ENCODE measurements around the gene STEAP1B. TPM values are rescaled to one million over a fixed set of nuclear protein-coding genes. Genes with fewer than 3 reads are reported as not detected.
"Not testable (repeated sequence)": the region's sequence is repeated elsewhere in the genome, so short reads cannot be mapped to it uniquely, and the experiment has no call there.

STEAP1B gene
- total and polyA plus RNA-seq, 2 donors (not counting 3 experiments of a cell fraction or from before 2014, with no cell fraction given), result 32.2 to 46.1 TPM

DNA sequence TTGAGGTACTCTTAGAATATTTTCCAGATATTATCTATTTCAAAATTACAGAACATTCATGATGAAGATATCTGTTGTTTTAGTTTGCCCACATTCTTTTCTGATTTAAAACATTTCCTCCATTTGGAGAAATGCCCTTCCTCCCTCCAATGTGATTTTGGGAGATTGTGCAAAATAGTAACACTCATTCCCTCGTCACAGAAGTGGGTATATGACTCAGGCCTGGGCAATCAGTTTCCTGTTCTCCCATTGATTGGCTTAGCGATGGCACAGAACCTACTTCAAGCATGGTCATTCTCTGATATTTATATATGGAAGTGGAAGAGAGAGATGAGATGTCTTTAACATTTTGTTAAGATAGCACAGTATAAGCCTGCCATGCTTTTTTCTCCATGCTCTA, 3.1 kb downstream of the STEAP1B start:
- POLR2A ChIA-PET; H3K9me3 ChIP-seq (replicated peaks; ENCODE audit: control insufficient read depth, insufficient read depth, low read length); H3K9me1 ChIP-seq (replicated peaks; ENCODE audit: control insufficient read depth, extremely low read depth, insufficient read depth, low read length); H2AFZ ChIP-seq (ENCODE audit: low read depth, low read length); CTCF ChIA-PET; BruUV-seq (replicated peaks); H4K20me1 ChIP-seq (replicated peaks; ENCODE audit: control insufficient read depth, extremely low read depth, insufficient read depth, low read length); H3K4me3 ChIP-seq (replicated peaks in 1 of 3; ENCODE audit: insufficient read depth in 1 of 3, low read depth in 1 of 3, low read length in 3 of 3); dilution Hi-C loops (cut with MboI; ENCODE audit: extremely low pct_ligation_motif_present, low sequenced_read_pairs); H3K27me3 ChIP-seq (ENCODE audit: control insufficient read depth in 2 of 2, insufficient read depth in 2 of 2, low read length in 2 of 2); H3K36me3 ChIP-seq (ENCODE audit: control insufficient read depth in 2 of 2, extremely low read depth in 1 of 2, insufficient read depth in 2 of 2, low read length in 2 of 2): not testable (repeated sequence)
- DNase-seq (ENCODE audit: low read depth, low spot score), result peak; percentile 76
- intact Hi-C loops (cut with micrococcal nuclease), result loop anchor here (1.0 kb wide), 1 partner anchor 53 kb away; no protein-coding TSS in a partner anchor
- peak; percentile 65 for FAIRE-seq
- peak overlapping the region; percentile 90 for H3K27ac ChIP-seq (ENCODE audit: insufficient read depth, low read depth, low read length)
- peak overlapping the region; percentile 37 for H3K9ac ChIP-seq (replicated peaks; ENCODE audit: extremely low read depth, insufficient read depth, low read length)
- H3K4me1 ChIP-seq (ENCODE audit: control insufficient read depth, extremely low read depth, insufficient read depth, low read length), result peaks cover 39% of the 10 kb centered on the region
- H3K79me2 ChIP-seq (ENCODE audit: control insufficient read depth, insufficient read depth, low read length), result peaks cover 31% of the 10 kb centered on the region
- peak overlapping the region; percentile 81 for H3K4me2 ChIP-seq (ENCODE audit: insufficient read depth, low read length)
- TF ChIP-seq FOS (IDR thresholded peaks at IDR 0.05; ENCODE audit: borderline replicate concordance, insufficient read depth, low read length) (peak; percentile 75), JUN (IDR thresholded peaks at IDR 0.05; ENCODE audit: borderline replicate concordance, insufficient read depth, insufficient read length, low read depth) (peak; percentile 50), POLR2AphosphoS5 (IDR thresholded peaks at IDR 0.05; ENCODE audit: insufficient read depth, low read depth, low read length) (peak; percentile 38), GATA2 (IDR thresholded peaks at IDR 0.05; ENCODE audit: insufficient read depth, insufficient read length, low read depth, low read length) (peak; percentile 75)

DNA sequence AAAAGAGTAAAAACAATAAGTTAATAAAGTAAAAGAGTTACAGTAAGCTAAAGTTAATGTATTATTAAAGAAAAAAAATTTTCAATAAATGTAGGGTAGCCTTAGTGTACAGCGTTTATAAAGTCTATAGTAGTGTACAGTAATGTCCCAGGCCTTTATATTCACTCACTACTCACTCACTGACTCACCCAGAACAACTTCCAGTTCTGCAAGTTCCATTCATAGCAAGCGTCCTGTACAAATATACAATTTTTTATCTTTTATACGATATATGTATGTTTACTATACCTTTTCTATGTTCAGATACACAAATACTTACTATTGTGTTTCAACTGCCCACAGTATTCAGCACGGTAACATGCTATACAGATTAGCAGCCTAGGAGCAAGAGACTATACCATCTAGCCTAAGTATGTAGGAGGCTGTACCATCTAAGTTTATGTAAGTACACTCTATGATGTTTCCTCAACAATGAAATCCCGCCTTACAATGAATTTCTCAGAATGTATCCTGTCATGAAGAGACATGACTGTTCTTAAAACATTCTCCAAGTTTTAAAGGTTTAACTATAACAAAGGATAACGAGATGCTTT, 3.6 kb downstream of the STEAP1B start:
- peaks cover 39% of the 10 kb centered on the region for H3K4me1 ChIP-seq (ENCODE audit: control insufficient read depth, extremely low read depth, insufficient read depth, low read length)
- H3K79me2 ChIP-seq (ENCODE audit: control insufficient read depth, insufficient read depth, low read length), result peaks cover 31% of the 10 kb centered on the region
- H3K27me3 ChIP-seq (ENCODE audit: control insufficient read depth in 2 of 2, insufficient read depth in 2 of 2, low read length in 2 of 2); dilution Hi-C loops (cut with MboI; ENCODE audit: extremely low pct_ligation_motif_present, low sequenced_read_pairs); intact Hi-C loops (cut with micrococcal nuclease); H4K20me1 ChIP-seq (replicated peaks; ENCODE audit: control insufficient read depth, extremely low read depth, insufficient read depth, low read length); H2AFZ ChIP-seq (ENCODE audit: low read depth, low read length); H3K9me3 ChIP-seq (replicated peaks; ENCODE audit: control insufficient read depth, insufficient read depth, low read length); H3K36me3 ChIP-seq (ENCODE audit: control insufficient read depth in 2 of 2, extremely low read depth in 1 of 2, insufficient read depth in 2 of 2, low read length in 2 of 2); H3K4me3 ChIP-seq (replicated peaks in 1 of 3; ENCODE audit: insufficient read depth in 1 of 3, low read depth in 1 of 3, low read length in 3 of 3); BruUV-seq (replicated peaks); FAIRE-seq; H3K9me1 ChIP-seq (replicated peaks; ENCODE audit: control insufficient read depth, extremely low read depth, insufficient read depth, low read length); POLR2A ChIA-PET: not testable (repeated sequence)
- peak overlapping the region; percentile 81 for H3K4me2 ChIP-seq (ENCODE audit: insufficient read depth, low read length)
- H3K27ac ChIP-seq (ENCODE audit: insufficient read depth, low read depth, low read length), result peak overlapping the region; percentile 90
- H3K9ac ChIP-seq (replicated peaks; ENCODE audit: extremely low read depth, insufficient read depth, low read length), result peak overlapping the region; percentile 42
- CTCF ChIA-PET, result interaction anchor here (0.9 to 1.1 kb wide), 3 partner anchors 200 to 386 kb away, joined by 3 to 11 read pairs (median 4); no protein-coding TSS in a partner anchor
- DNase-seq (ENCODE audit: low read depth, low spot score), result peak; percentile 66
- peak; percentile 10 for TF ChIP-seq POLR2AphosphoS5 (IDR thresholded peaks at IDR 0.05; ENCODE audit: insufficient read depth, low read depth, low read length)
- peak; percentile 56 for TF ChIP-seq FOS (IDR thresholded peaks at IDR 0.05; ENCODE audit: borderline replicate concordance, insufficient read depth, low read length)

DNA sequence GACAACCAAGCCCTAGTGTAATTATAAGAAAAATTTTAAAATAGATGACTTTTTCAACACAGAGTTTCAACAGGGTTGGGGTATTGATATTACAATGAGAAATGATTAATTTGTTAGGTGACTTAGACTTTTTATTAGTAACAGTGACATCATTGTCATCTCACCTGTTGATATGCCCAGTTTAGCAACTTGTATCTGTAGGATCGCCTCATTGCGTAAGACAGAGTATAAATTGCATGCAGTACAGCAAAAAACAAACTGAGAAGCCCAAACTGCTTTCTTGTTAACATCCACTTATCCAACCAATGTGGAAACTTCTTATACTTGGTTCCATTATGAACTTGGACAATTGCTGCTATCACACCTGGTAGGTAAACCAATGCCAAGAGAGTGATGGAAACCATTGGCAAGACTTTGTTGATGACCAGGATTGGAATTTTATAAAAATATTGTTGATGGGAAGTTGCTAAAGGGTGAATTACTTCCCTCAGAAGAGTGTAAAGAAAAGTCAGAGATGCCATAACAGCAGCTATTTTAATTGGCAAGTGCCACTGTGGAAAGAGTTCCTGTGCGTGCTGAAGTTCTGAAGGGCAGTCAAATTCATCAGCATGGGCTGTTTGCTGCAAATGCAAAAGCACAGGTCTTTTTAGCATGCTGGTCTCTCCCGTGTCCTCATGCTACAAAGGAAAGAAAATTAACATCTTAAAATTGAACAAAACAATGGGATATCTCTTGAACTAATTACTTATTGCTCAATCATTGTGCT, 6.6 kb downstream of the STEAP1B start:
- H3K4me3 ChIP-seq (replicated peaks in 1 of 3; ENCODE audit: insufficient read depth in 1 of 3, low read depth in 1 of 3, low read length in 3 of 3); intact Hi-C loops (cut with micrococcal nuclease); H3K9ac ChIP-seq (replicated peaks; ENCODE audit: extremely low read depth, insufficient read depth, low read length); H3K9me1 ChIP-seq (replicated peaks; ENCODE audit: control insufficient read depth, extremely low read depth, insufficient read depth, low read length); FAIRE-seq; dilution Hi-C loops (cut with MboI; ENCODE audit: extremely low pct_ligation_motif_present, low sequenced_read_pairs); H3K27me3 ChIP-seq (ENCODE audit: control insufficient read depth in 2 of 2, insufficient read depth in 2 of 2, low read length in 2 of 2); POLR2A ChIA-PET; H3K27ac ChIP-seq (ENCODE audit: insufficient read depth, low read depth, low read length); CTCF ChIA-PET; H2AFZ ChIP-seq (ENCODE audit: low read depth, low read length); BruUV-seq (replicated peaks); H3K36me3 ChIP-seq (ENCODE audit: control insufficient read depth in 2 of 2, extremely low read depth in 1 of 2, insufficient read depth in 2 of 2, low read length in 2 of 2); H4K20me1 ChIP-seq (replicated peaks; ENCODE audit: control insufficient read depth, extremely low read depth, insufficient read depth, low read length); H3K4me2 ChIP-seq (ENCODE audit: insufficient read depth, low read length); H3K9me3 ChIP-seq (replicated peaks; ENCODE audit: control insufficient read depth, insufficient read depth, low read length): not testable (repeated sequence)
- H3K4me1 ChIP-seq (ENCODE audit: control insufficient read depth, extremely low read depth, insufficient read depth, low read length), result peaks cover 37% of the 10 kb centered on the region
- peaks cover 27% of the 10 kb centered on the region for H3K79me2 ChIP-seq (ENCODE audit: control insufficient read depth, insufficient read depth, low read length)
- peak; percentile 71 for DNase-seq (ENCODE audit: low read depth, low spot score)
